ENCODE measurements around the gene SYNE2. TPM values are rescaled to one million over a fixed set of nuclear protein-coding genes. Genes with fewer than 3 reads are reported as not detected.
A peak's percentile ranks its signal among the peaks of the same experiment; 100 is the strongest.

SYNE2 gene
- total RNA-seq, 1 experiment from 2014 or later, result 71.1 TPM

DNA sequence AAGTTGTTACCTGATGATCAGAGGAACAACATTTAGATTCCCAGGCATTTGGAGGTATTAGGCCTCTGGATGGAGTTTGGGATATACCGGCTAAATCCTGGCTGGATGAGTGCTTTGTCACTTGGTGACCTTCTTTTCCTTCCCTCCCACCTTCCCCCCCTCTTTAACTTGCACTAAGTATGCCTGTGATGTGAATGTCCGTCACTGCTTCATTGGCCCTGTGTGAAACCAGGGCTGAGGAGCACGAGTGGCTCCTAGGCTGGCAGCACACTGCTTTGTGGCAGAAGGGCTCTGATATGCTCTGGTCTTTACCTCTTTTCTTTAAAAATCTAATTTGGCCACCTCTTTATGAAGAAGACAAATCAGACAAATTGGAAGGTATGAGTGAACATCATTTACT is 345.7 kb downstream of the SYNE2 start (continued):
- TF ChIP-seq, protein P1, sequence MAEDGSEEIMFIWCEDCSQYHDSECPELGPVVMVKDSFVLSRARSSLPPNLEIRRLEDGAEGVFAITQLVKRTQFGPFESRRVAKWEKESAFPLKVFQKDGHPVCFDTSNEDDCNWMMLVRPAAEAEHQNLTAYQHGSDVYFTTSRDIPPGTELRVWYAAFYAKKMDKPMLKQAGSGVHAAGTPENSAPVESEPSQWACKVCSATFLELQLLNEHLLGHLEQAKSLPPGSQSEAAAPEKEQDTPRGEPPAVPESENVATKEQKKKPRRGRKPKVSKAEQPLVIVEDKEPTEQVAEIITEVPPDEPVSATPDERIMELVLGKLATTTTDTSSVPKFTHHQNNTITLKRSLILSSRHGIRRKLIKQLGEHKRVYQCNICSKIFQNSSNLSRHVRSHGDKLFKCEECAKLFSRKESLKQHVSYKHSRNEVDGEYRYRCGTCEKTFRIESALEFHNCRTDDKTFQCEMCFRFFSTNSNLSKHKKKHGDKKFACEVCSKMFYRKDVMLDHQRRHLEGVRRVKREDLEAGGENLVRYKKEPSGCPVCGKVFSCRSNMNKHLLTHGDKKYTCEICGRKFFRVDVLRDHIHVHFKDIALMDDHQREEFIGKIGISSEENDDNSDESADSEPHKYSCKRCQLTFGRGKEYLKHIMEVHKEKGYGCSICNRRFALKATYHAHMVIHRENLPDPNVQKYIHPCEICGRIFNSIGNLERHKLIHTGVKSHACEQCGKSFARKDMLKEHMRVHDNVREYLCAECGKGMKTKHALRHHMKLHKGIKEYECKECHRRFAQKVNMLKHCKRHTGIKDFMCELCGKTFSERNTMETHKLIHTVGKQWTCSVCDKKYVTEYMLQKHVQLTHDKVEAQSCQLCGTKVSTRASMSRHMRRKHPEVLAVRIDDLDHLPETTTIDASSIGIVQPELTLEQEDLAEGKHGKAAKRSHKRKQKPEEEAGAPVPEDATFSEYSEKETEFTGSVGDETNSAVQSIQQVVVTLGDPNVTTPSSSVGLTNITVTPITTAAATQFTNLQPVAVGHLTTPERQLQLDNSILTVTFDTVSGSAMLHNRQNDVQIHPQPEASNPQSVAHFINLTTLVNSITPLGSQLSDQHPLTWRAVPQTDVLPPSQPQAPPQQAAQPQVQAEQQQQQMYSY (CRISPR knock-in tag; IDR thresholded peaks at IDR 0.05), result no peak
- no peak for TF ChIP-seq ZNF416 (CRISPR knock-in tag; IDR thresholded peaks at IDR 0.05)
- TF ChIP-seq, protein P2, sequence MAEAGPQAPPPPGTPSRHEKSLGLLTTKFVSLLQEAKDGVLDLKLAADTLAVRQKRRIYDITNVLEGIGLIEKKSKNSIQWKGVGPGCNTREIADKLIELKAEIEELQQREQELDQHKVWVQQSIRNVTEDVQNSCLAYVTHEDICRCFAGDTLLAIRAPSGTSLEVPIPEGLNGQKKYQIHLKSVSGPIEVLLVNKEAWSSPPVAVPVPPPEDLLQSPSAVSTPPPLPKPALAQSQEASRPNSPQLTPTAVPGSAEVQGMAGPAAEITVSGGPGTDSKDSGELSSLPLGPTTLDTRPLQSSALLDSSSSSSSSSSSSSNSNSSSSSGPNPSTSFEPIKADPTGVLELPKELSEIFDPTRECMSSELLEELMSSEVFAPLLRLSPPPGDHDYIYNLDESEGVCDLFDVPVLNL (CRISPR knock-in tag; IDR thresholded peaks at IDR 0.05; ENCODE audit: borderline replicate concordance, low read depth), result no peak

DNA sequence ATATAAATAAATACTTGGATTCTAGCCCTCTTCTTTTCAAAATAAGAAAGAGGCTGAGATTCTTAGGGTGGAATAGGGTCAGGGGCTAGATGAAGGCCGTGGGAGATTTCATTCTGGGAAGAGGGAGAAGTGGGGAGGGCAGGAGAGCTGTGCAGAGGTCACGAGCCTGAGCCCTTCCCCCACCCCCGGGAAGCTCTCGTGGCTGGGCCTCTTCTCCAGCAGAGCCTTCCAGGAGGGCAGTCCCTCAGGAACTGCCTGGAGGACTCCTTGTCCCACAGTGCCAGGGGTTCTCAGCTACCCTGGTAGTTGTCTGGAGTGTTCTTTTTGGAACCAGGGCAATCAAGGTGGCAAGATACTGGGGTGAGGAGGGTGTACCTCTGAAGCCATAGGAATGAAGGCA is 347.4 kb downstream of the SYNE2 start:
- POLR2A ChIA-PET, result no interaction called here
- TF ChIP-seq, protein P3, sequence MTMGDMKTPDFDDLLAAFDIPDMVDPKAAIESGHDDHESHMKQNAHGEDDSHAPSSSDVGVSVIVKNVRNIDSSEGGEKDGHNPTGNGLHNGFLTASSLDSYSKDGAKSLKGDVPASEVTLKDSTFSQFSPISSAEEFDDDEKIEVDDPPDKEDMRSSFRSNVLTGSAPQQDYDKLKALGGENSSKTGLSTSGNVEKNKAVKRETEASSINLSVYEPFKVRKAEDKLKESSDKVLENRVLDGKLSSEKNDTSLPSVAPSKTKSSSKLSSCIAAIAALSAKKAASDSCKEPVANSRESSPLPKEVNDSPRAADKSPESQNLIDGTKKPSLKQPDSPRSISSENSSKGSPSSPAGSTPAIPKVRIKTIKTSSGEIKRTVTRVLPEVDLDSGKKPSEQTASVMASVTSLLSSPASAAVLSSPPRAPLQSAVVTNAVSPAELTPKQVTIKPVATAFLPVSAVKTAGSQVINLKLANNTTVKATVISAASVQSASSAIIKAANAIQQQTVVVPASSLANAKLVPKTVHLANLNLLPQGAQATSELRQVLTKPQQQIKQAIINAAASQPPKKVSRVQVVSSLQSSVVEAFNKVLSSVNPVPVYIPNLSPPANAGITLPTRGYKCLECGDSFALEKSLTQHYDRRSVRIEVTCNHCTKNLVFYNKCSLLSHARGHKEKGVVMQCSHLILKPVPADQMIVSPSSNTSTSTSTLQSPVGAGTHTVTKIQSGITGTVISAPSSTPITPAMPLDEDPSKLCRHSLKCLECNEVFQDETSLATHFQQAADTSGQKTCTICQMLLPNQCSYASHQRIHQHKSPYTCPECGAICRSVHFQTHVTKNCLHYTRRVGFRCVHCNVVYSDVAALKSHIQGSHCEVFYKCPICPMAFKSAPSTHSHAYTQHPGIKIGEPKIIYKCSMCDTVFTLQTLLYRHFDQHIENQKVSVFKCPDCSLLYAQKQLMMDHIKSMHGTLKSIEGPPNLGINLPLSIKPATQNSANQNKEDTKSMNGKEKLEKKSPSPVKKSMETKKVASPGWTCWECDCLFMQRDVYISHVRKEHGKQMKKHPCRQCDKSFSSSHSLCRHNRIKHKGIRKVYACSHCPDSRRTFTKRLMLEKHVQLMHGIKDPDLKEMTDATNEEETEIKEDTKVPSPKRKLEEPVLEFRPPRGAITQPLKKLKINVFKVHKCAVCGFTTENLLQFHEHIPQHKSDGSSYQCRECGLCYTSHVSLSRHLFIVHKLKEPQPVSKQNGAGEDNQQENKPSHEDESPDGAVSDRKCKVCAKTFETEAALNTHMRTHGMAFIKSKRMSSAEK (CRISPR knock-in tag; IDR thresholded peaks at IDR 0.05; ENCODE audit: borderline replicate concordance), result no peak
- no peak for TF ChIP-seq ESRRA (CRISPR knock-in tag; IDR thresholded peaks at IDR 0.05; ENCODE audit: borderline replicate concordance)
- no peak for TF ChIP-seq HMGA2 (CRISPR knock-in tag; IDR thresholded peaks at IDR 0.05)
- TF ChIP-seq, protein P4, sequence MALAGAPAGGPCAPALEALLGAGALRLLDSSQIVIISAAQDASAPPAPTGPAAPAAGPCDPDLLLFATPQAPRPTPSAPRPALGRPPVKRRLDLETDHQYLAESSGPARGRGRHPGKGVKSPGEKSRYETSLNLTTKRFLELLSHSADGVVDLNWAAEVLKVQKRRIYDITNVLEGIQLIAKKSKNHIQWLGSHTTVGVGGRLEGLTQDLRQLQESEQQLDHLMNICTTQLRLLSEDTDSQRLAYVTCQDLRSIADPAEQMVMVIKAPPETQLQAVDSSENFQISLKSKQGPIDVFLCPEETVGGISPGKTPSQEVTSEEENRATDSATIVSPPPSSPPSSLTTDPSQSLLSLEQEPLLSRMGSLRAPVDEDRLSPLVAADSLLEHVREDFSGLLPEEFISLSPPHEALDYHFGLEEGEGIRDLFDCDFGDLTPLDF (CRISPR knock-in tag; IDR thresholded peaks at IDR 0.05), result no peak
- no peak for TF ChIP-seq GTF2I (CRISPR knock-in tag; conservative IDR thresholded peaks at IDR 0.05)
- no peak overlapping the region for H3K4me3 Mint-ChIP-seq
- no peaks in the 10 kb centered on the region for H3K9me3 Mint-ChIP-seq
- H3K36me3 Mint-ChIP-seq, result peaks cover 7% of the 10 kb centered on the region; the same call in 1 of the 2 replicates
- no peaks in the 10 kb centered on the region for H3K27me3 Mint-ChIP-seq (ENCODE audit: low read depth)
- no peak for DNase-seq (ENCODE audit: low spot score)
- 0 out of 2 replicates have a peak overlapping the region, but pooled peaks have one; percentile 7 for H3K27ac Mint-ChIP-seq
- H3K4me1 Mint-ChIP-seq, result peaks cover 59% of the 10 kb centered on the region
- CTCF ChIA-PET, result interaction anchor here (1.2 kb wide), 1 partner anchor 94 kb away, joined by 3 read pairs; the partner anchor contains the start of gene ESR2
- peak; percentile 39 for ATAC-seq

DNA sequence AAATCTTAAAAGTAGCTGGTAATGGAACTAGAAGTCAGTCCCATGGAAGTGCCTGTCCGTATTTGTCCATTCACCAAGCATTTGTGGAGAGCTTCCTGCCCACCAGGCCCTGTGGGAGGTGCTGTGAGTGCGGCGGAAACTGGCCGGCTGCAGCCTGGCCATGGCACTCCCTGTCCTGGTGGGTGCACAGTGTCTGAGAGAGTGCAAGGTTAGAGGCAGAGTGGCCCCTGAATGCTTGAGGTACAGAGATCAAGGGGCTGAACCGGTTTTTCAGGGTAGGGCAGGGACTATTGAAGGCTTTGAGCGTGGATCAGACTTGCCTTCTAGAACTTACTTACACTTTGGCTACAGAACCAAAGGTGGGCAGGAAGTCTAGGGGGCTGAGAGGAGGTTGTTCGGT is 348.5 kb downstream of the SYNE2 start:
- H3K27me3 Mint-ChIP-seq (ENCODE audit: low read depth), result no peaks in the 10 kb centered on the region
- DNase-seq (ENCODE audit: low spot score) (no peak), ATAC-seq (no peak)
- CTCF ChIA-PET, result no interaction called here
- H3K36me3 Mint-ChIP-seq, result peaks cover 7% of the 10 kb centered on the region; the same call in 1 of the 2 replicates
- H3K4me1 Mint-ChIP-seq, result peaks cover 56% of the 10 kb centered on the region
- peak overlapping the region; percentile 76 for H3K27ac Mint-ChIP-seq
- TF ChIP-seq ZBTB21 (CRISPR knock-in tag; IDR thresholded peaks at IDR 0.05; ENCODE audit: borderline replicate concordance), result no peak
- TF ChIP-seq, protein P4 (CRISPR knock-in tag; IDR thresholded peaks at IDR 0.05), result no peak
- TF ChIP-seq, protein P5, sequence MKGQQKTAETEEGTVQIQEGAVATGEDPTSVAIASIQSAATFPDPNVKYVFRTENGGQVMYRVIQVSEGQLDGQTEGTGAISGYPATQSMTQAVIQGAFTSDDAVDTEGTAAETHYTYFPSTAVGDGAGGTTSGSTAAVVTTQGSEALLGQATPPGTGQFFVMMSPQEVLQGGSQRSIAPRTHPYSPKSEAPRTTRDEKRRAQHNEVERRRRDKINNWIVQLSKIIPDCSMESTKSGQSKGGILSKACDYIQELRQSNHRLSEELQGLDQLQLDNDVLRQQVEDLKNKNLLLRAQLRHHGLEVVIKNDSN (CRISPR knock-in tag; IDR thresholded peaks at IDR 0.05), result no peak
- TF ChIP-seq, protein P6, sequence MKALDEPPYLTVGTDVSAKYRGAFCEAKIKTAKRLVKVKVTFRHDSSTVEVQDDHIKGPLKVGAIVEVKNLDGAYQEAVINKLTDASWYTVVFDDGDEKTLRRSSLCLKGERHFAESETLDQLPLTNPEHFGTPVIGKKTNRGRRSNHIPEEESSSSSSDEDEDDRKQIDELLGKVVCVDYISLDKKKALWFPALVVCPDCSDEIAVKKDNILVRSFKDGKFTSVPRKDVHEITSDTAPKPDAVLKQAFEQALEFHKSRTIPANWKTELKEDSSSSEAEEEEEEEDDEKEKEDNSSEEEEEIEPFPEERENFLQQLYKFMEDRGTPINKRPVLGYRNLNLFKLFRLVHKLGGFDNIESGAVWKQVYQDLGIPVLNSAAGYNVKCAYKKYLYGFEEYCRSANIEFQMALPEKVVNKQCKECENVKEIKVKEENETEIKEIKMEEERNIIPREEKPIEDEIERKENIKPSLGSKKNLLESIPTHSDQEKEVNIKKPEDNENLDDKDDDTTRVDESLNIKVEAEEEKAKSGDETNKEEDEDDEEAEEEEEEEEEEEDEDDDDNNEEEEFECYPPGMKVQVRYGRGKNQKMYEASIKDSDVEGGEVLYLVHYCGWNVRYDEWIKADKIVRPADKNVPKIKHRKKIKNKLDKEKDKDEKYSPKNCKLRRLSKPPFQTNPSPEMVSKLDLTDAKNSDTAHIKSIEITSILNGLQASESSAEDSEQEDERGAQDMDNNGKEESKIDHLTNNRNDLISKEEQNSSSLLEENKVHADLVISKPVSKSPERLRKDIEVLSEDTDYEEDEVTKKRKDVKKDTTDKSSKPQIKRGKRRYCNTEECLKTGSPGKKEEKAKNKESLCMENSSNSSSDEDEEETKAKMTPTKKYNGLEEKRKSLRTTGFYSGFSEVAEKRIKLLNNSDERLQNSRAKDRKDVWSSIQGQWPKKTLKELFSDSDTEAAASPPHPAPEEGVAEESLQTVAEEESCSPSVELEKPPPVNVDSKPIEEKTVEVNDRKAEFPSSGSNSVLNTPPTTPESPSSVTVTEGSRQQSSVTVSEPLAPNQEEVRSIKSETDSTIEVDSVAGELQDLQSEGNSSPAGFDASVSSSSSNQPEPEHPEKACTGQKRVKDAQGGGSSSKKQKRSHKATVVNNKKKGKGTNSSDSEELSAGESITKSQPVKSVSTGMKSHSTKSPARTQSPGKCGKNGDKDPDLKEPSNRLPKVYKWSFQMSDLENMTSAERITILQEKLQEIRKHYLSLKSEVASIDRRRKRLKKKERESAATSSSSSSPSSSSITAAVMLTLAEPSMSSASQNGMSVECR (CRISPR knock-in tag; IDR thresholded peaks at IDR 0.05; ENCODE audit: borderline replicate concordance), result no peak
- POLR2A ChIA-PET, result no interaction called here
- H3K4me3 Mint-ChIP-seq, result no peak overlapping the region
- no peaks in the 10 kb centered on the region for H3K9me3 Mint-ChIP-seq
